SK-N-SH (cell line): ENCODE results near the gene ERC2. TPM values are rescaled to one million over a fixed set of nuclear protein-coding genes. Genes with fewer than 3 reads are reported as not detected.

ENCODE experiments used
- CTCF ChIA-PET: fragments of 300-600, 350-600 bp; formaldehyde crosslinking; extraction: SDS; loops from one replicate; lab custom pipeline; 2021; lab: Yijun Ruan, JAX
- POLR2A ChIA-PET: fragments of 350-600 bp; sonication (Branson Sonifier 250); formaldehyde crosslinking; extraction: SDS; loops from one replicate; lab custom pipeline; 2020; ENCODE audit warnings: antibody characterized with exemption, inconsistent platforms; lab: Yijun Ruan, JAX
- DNase-seq: peaks from one replicate; pipeline ENCODE4 v3.0.0; 2012
- H2AFZ ChIP-seq: fragments of 200-600 bp; sonication (generic); 2 replicates; pipeline ENCODE4 v1.8.1; 2016; ENCODE audit warnings: antibody characterized with exemption, mild to moderate bottlenecking, low read depth
- H3F3A ChIP-seq: fragments of 200-600 bp; sonication (generic); replicated peaks from 2 replicates; pipeline ENCODE3; 2016; ENCODE audit warnings: antibody characterized with exemption, mild to moderate bottlenecking; ENCODE audit not compliant: insufficient read depth
- H3K27ac ChIP-seq, 2 experiments: fragments of 200-500 bp in 1 of 2; fragments of 200-600 bp in 1 of 2; sonication (Bioruptor generic) in 1 of 2; sonication (generic), shearing (Covaris generic) in 1 of 2; 2 replicates each; pipeline versions ENCODE4 v1.5.1 to v1.6.1; 2014 to 2016; ENCODE audit warnings: low read depth in 2 of 2, inconsistent platforms in 1 of 2, low read length in 1 of 2, mild to moderate bottlenecking in 1 of 2, mixed read lengths in 1 of 2
- H3K27me3 ChIP-seq: fragments of 200-600 bp; sonication (generic), shearing (Covaris generic); 2 replicates; pipeline ENCODE4 v1.6.1; 2016; ENCODE audit warnings: mixed run types; ENCODE audit not compliant: insufficient read depth
- H3K36me3 ChIP-seq, 2 experiments: fragments of 200-500 bp in 1 of 2; fragments of 200-600 bp in 1 of 2; sonication (Bioruptor generic) in 1 of 2; sonication (generic) in 1 of 2; replicated peaks in 1 of 2; 2 replicates each; pipeline versions ENCODE3 to v1.5.1; 2014 to 2016; ENCODE audit warnings: low read length in 1 of 2, mild to moderate bottlenecking in 1 of 2; ENCODE audit not compliant: insufficient read depth in 2 of 2, control insufficient read depth in 1 of 2
- H3K4me1 ChIP-seq, 2 experiments: fragments of 200-500 bp in 1 of 2; fragments of 200-600 bp in 1 of 2; sonication (Bioruptor generic) in 1 of 2; sonication (generic), shearing (Covaris generic) in 1 of 2; 2 replicates each; pipeline versions ENCODE4 v1.5.1 to v1.6.1; 2014 to 2016; ENCODE audit warnings: low read depth in 1 of 2, low read length in 1 of 2, mixed run types in 1 of 2; ENCODE audit not compliant: insufficient read depth in 2 of 2, control insufficient read depth in 1 of 2
- H3K4me2 ChIP-seq: fragments of 200-600 bp; sonication (generic), shearing (Covaris generic); 2 replicates; pipeline ENCODE4 v1.6.1; 2017; ENCODE audit warnings: mixed run types
- H3K4me3 ChIP-seq, 2 experiments: fragments of 200-500 bp in 1 of 2; fragments of 200-600 bp in 1 of 2; sonication (Bioruptor generic) in 1 of 2; sonication (generic), shearing (Covaris generic) in 1 of 2; 2 replicates each; pipeline versions ENCODE4 v1.5.1 to v1.8.1; 2014 to 2016; ENCODE audit warnings: low read depth in 2 of 2, inconsistent platforms in 1 of 2, low read length in 1 of 2, mild to moderate bottlenecking in 1 of 2, mixed read lengths in 1 of 2, moderate library complexity in 1 of 2
- H3K79me2 ChIP-seq: fragments of 200-600 bp; sonication (generic); 2 replicates; pipeline ENCODE4 v1.8.1; 2017; ENCODE audit warnings: mild to moderate bottlenecking; ENCODE audit not compliant: insufficient read depth
- H3K9ac ChIP-seq: fragments of 200-600 bp; sonication (generic); 2 replicates; pipeline ENCODE4 v1.6.1; 2017; ENCODE audit warnings: mixed run types
- H3K9me2 ChIP-seq: fragments of 200-600 bp; sonication (generic); 2 replicates; pipeline ENCODE4 v1.6.1; 2017; ENCODE audit warnings: mixed run types
- H3K9me3 ChIP-seq: fragments of 200-600 bp; sonication (generic); 2 replicates; pipeline ENCODE4 v1.6.1; 2017; ENCODE audit warnings: mixed run types, mild to moderate bottlenecking, moderate library complexity
- H4K20me1 ChIP-seq: fragments of 200-600 bp; sonication (generic); 2 replicates; pipeline ENCODE4 v1.6.1; 2017; ENCODE audit warnings: mild to moderate bottlenecking, mixed run types; ENCODE audit not compliant: insufficient read depth
- IRF3 ChIP-seq: fragments of 150-350 bp; IDR thresholded peaks from 2 replicates; pipeline ENCODE4 v1.6.1; 2016; ENCODE audit warnings: mild to moderate bottlenecking, low read depth, low read length
- POLR2AphosphoS5 ChIP-seq: IDR thresholded peaks from 2 replicates; pipeline ENCODE4 v1.6.1; 2012; ENCODE audit warnings: low read depth, low read length
- RAD21 ChIP-seq: IDR thresholded peaks from 2 replicates; pipeline ENCODE4 v1.6.1; 2012; ENCODE audit warnings: mild to moderate bottlenecking, low read length
- RCOR1 ChIP-seq: fragments of 150-350 bp; IDR thresholded peaks from 2 replicates; pipeline ENCODE4 v1.6.1; 2017; ENCODE audit warnings: antibody characterized with exemption, low read length
- REST ChIP-seq: IDR thresholded peaks from 2 replicates; pipeline ENCODE4 v1.6.1; 2012; ENCODE audit warnings: mild to moderate bottlenecking, low read depth, low read length, moderate library complexity
- TCF12 ChIP-seq: IDR thresholded peaks from 2 replicates; pipeline ENCODE4 v1.4.0; 2012
- USF1 ChIP-seq: IDR thresholded peaks from 2 replicates; pipeline ENCODE4 v1.4.0; 2012; ENCODE audit warnings: low read depth, borderline replicate concordance
- USF2 ChIP-seq: fragments of 150-350 bp; IDR thresholded peaks from 2 replicates; pipeline ENCODE4 v1.6.1; 2017; ENCODE audit warnings: antibody characterized with exemption, low read length, low read depth, borderline replicate concordance
- YY1 ChIP-seq: IDR thresholded peaks from 2 replicates; pipeline ENCODE4 v1.4.0; 2012; ENCODE audit warnings: low read depth, mild to moderate bottlenecking
- ZBTB33 ChIP-seq: IDR thresholded peaks from 2 replicates; pipeline ENCODE4 v1.4.0; 2012; ENCODE audit warnings: low read depth, borderline replicate concordance
- WGBS: methylation state at CpG from one replicate; pipeline ENCODE4 v1.1.6; 2017; ENCODE audit warnings: low lambda C conversion rate; 5-methylcytosine and 5-hydroxymethylcytosine counted together
- polyA plus RNA-seq, 3 experiments: library from polyadenylated mRNA; depleted of rRNA; stranded (reverse); fragments of >200 nt; gene quantifications; 2 replicates each; pipeline ENCODE4 v1.2.3, GENCODE V29; 2012

The ERC2 gene
- polyA plus RNA-seq, 1 of the 3 experiments (the other 2 are of a cell fraction), result 1.6 TPM

- no peaks in the 10 kb centered on the region for H3F3A ChIP-seq
- no peaks in the 10 kb centered on the region for H3K79me2 ChIP-seq
- DNase-seq, result no peak
- no peak overlapping the region for H3K4me2 ChIP-seq
- H3K4me1 ChIP-seq, result no peaks in the 10 kb centered on the region
- no peak overlapping the region for H3K9ac ChIP-seq
- WGBS, result 42% methylated on average over 3 of the region's 3 CpGs
- no peaks in the 10 kb centered on the region for H3K27me3 ChIP-seq
- H3K36me3 ChIP-seq, result no peaks in the 10 kb centered on the region
- H3K9me2 ChIP-seq, result no peaks in the 10 kb centered on the region
- ChIA-PET POLR2A (interaction anchor here (1.0 kb wide), 1 partner anchor 8 kb away, joined by 4 read pairs; no protein-coding TSS in a partner anchor), CTCF (interaction anchor here (2.0 kb wide), 1 partner anchor 31 kb away, joined by 7 read pairs; no protein-coding TSS in a partner anchor)
- no peak overlapping the region for H3K4me3 ChIP-seq
- TF ChIP-seq POLR2AphosphoS5, result no peak
- TF ChIP-seq ZBTB33, result no peak
- TF ChIP-seq TCF12, result no peak
- TF ChIP-seq RCOR1, result no peak
- TF ChIP-seq IRF3, result no peak
- TF ChIP-seq USF2, result no peak
- TF ChIP-seq YY1, result no peak
- no peak for TF ChIP-seq RAD21
- TF ChIP-seq USF1, result no peak
- TF ChIP-seq REST, result no peak
- TF ChIP-seq, all 33 proteins: peak for 0
- H3K27ac ChIP-seq, result no peak overlapping the region
- H4K20me1 ChIP-seq, result no peaks in the 10 kb centered on the region
- no peaks in the 10 kb centered on the region for H3K9me3 ChIP-seq
- H2AFZ ChIP-seq, result no peak overlapping the region
Observed at GRCh38 chr3:56415652-56416051, 52.6 kb downstream of the ERC2 start.
